T-cell (primary cell): ENCODE results near the gene LCLAT1. TPM values are rescaled to one million over a fixed set of nuclear protein-coding genes. Genes with fewer than 3 reads are reported as not detected.
A peak's percentile ranks its signal among the peaks of the same experiment; 100 is the strongest.

ENCODE experiments used
- ATAC-seq, 4 experiments: fragments of 200-7000 bp in 3 of 4; fragments of 150-1000 bp in 1 of 4; cut with Tn5 transposase; replicated peaks in 1 of 4; 1 replicate in 3 of 4; 2 replicates in 1 of 4; pipeline ENCODE4 v1.10.0; 2021; ENCODE audit warnings: moderate library complexity in 3 of 4, mild to moderate bottlenecking in 2 of 4, moderate number of reproducible peaks in 1 of 4
- CTCF ChIA-PET, 2 donors: fragments of 300-600 bp; sonication (Branson Sonifier 250); formaldehyde crosslinking; loops; one replicate each; lab custom pipeline; 2022; ENCODE audit warnings: antibody characterized with exemption in 2 of 2; lab: Charles Lee
- POLR2A ChIA-PET, 2 donors: fragments of 300-600 bp; sonication (Branson Sonifier 250); formaldehyde crosslinking; loops; one replicate each; lab custom pipeline; 2022; ENCODE audit warnings: antibody characterized with exemption in 2 of 2; lab: Charles Lee
- DNase-seq, 35 experiments: peaks; one replicate each; pipeline versions ENCODE4 v3.0.0 to v3.0.0-alpha.2; 2013 to 2023
- H3K27ac ChIP-seq: one replicate; pipeline ENCODE4 v1.5.1; 2013; ENCODE audit warnings: low read length
- H3K27me3 ChIP-seq, 2 experiments: replicated peaks in 1 of 2; 1 replicate in 1 of 2; 2 replicates in 1 of 2; pipeline versions ENCODE4 v1.6.1 to v1.7.0; 2013; ENCODE audit warnings: low read length in 1 of 2, mixed read lengths in 1 of 2; ENCODE audit not compliant: control insufficient read depth in 2 of 2, insufficient read depth in 2 of 2; ENCODE audit errors: extremely low read depth in 1 of 2
- H3K36me3 ChIP-seq, 2 donors: 1 replicate in 1 of 2; 2 replicates in 1 of 2; pipeline versions ENCODE4 v1.6.1 to v1.7.0; 2013; ENCODE audit warnings: low read length in 1 of 2; ENCODE audit not compliant: control insufficient read depth in 2 of 2, insufficient read depth in 1 of 2; ENCODE audit errors: extremely low read depth in 1 of 2
- H3K4me1 ChIP-seq, 2 experiments: 1 replicate in 1 of 2; 2 replicates in 1 of 2; pipeline versions ENCODE4 v1.6.1 to v1.7.0; 2013; ENCODE audit warnings: low read length in 2 of 2, mixed read lengths in 1 of 2; ENCODE audit not compliant: insufficient read depth in 2 of 2, control insufficient read depth in 1 of 2; ENCODE audit errors: extremely low read depth in 1 of 2
- H3K4me3 ChIP-seq, 2 donors: 1 replicate in 1 of 2; 2 replicates in 1 of 2; pipeline versions ENCODE4 v1.5.1 to v1.7.0; 2013; ENCODE audit warnings: mild to moderate bottlenecking in 2 of 2, low read length in 1 of 2, moderate library complexity in 1 of 2; ENCODE audit not compliant: control insufficient read depth in 1 of 2; ENCODE audit errors: extremely low read depth in 1 of 2
- H3K9me3 ChIP-seq: 2 replicates; pipeline ENCODE4 v1.7.0; 2013
- H3K27ac Mint-ChIP-seq, 2 donors: one replicate each; pipeline ENCODE4 v1.8.0; 2020 to 2021; ENCODE audit warnings: mild to moderate bottlenecking in 2 of 2, mixed read lengths in 2 of 2
- H3K27me3 Mint-ChIP-seq, 2 donors: one replicate each; pipeline ENCODE4 v1.8.0; 2021 to 2022; ENCODE audit warnings: mixed read lengths in 2 of 2
- H3K36me3 Mint-ChIP-seq: one replicate; pipeline ENCODE4 v1.8.0; 2021; ENCODE audit warnings: mixed read lengths
- H3K4me1 Mint-ChIP-seq, 3 donors: one replicate each; pipeline ENCODE4 v1.8.0; 2020 to 2022; ENCODE audit warnings: mixed read lengths in 3 of 3, mild to moderate bottlenecking in 1 of 3
- H3K4me3 Mint-ChIP-seq, 3 donors: one replicate each; pipeline ENCODE4 v1.8.0; 2020 to 2022; ENCODE audit warnings: mild to moderate bottlenecking in 3 of 3, mixed read lengths in 3 of 3, moderate library complexity in 3 of 3
- H3K9me3 Mint-ChIP-seq, 3 donors: one replicate each; pipeline ENCODE4 v1.8.0; 2020 to 2022; ENCODE audit warnings: mixed read lengths in 3 of 3
- WGBS: methylation state at CpG from one replicate; pipeline ENCODE4 v1.1.5; 2013; ENCODE audit warnings: missing lambda C conversion rate; ENCODE audit not compliant: insufficient coverage; 5-methylcytosine and 5-hydroxymethylcytosine counted together
- total RNA-seq, 35 experiments: library from RNA in 6 of 35; stranded (reverse) in 6 of 35; fragments of 120-200 nt in 1 of 35; gene quantifications; one replicate each; pipeline versions ENCODE4 v1.2.1 to v1.2.4 and lab custom pipeline; 2013 to 2026

LCLAT1 gene
- total RNA-seq, 5 donors from 2014 or later (not counting 1 experiment from before 2014, with no cell fraction given): 13.8 to 33.0 (median 19.6) TPM

GRCh38 chr2:30502310-30502709 lies 55.3 kb downstream of the LCLAT1 start:
- ATAC-seq: no peak

GRCh38 chr2:30503007-30503694 lies 56.1 kb downstream of the LCLAT1 start:
- Mint-ChIP-seq H3K9me3 (peaks cover 3 to 25% (median 20%) of the 10 kb centered on the region in 3 donors), H3K4me3 (peak overlapping the region in 1 of 3 donors; percentile 64), H3K4me1 (peaks cover 39 to 45% (median 44%) of the 10 kb centered on the region in 3 donors), H3K27me3 (no peaks in the 10 kb centered on the region), H3K27ac (peak overlapping the region; percentile 86 to 90), H3K36me3 (peaks cover 36% of the 10 kb centered on the region)
- Histone ChIP-seq H3K27me3 (no peaks in the 10 kb centered on the region), H3K4me3 (no peak overlapping the region), H3K27ac (peak overlapping the region; percentile 27), H3K9me3 (peaks cover 3% of the 10 kb centered on the region), H3K4me1 (peaks cover 13 to 23% of the 10 kb centered on the region in 2 experiments), H3K36me3 (peaks cover 0 to 6% of the 10 kb centered on the region in 2 donors)
- WGBS: 91% methylated on average over 2 of the region's 2 CpGs
- ATAC-seq: peak; percentile 84 to 95 (median 86)
- DNase-seq: peak in 1 of 35 experiments; percentile 32
- ChIA-PET POLR2A (interaction anchor here in 1 of 2 donors (0.7 kb wide), 1 partner anchor 263 kb away, joined by 3 read pairs; no protein-coding TSS in a partner anchor), CTCF (interaction anchor here in 1 of 2 donors (0.6 to 1.9 kb wide), 2 partner anchors 57 to 208 kb away, joined by 3 to 5 read pairs; no protein-coding TSS in a partner anchor)

More at GRCh38 chr2:30502310-30502709, 55.3 kb downstream of the LCLAT1 start:
- no peaks in the 10 kb centered on the region for H3K27me3 ChIP-seq
- POLR2A ChIA-PET: interaction anchor here in 1 of 2 donors (0.6 to 0.7 kb wide), 2 partner anchors 40 to 205 kb away, joined by 3 read pairs; no protein-coding TSS in a partner anchor
- peak overlapping the region; percentile 27 for H3K27ac ChIP-seq
- peaks cover 0 to 6% of the 10 kb centered on the region in 2 donors for H3K36me3 ChIP-seq
- Mint-ChIP-seq H3K36me3 (peaks cover 36% of the 10 kb centered on the region), H3K9me3 (peaks cover 9 to 25% (median 24%) of the 10 kb centered on the region in 3 donors), H3K27ac (peak overlapping the region; percentile 86 to 90), H3K4me1 (peaks cover 38 to 43% (median 41%) of the 10 kb centered on the region in 3 donors), H3K27me3 (no peaks in the 10 kb centered on the region), H3K4me3 (peak overlapping the region in 1 of 3 donors; percentile 64)
- CTCF ChIA-PET: interaction anchor here in 1 of 2 donors (1.9 kb wide), 1 partner anchor 209 kb away, joined by 5 read pairs; no protein-coding TSS in a partner anchor
- peaks cover 3% of the 10 kb centered on the region for H3K9me3 ChIP-seq
- peaks cover 13 to 23% of the 10 kb centered on the region in 2 experiments for H3K4me1 ChIP-seq
- no peak for DNase-seq
- H3K4me3 ChIP-seq: no peak overlapping the region

GRCh38 chr2:30503695-30504052 lies 56.6 kb downstream of the LCLAT1 start:
- Histone ChIP-seq H3K36me3 (peaks cover 0 to 6% of the 10 kb centered on the region in 2 donors), H3K9me3 (peaks cover 3% of the 10 kb centered on the region), H3K4me3 (no peak overlapping the region), H3K27ac (peak overlapping the region; percentile 27), H3K4me1 (peaks cover 13 to 23% of the 10 kb centered on the region in 2 experiments), H3K27me3 (no peaks in the 10 kb centered on the region)
- peaks cover 3 to 25% (median 20%) of the 10 kb centered on the region in 3 donors for H3K9me3 Mint-ChIP-seq
- ATAC-seq (peak; percentile 39 to 59 (median 55)), DNase-seq (no peak)
- peaks cover 36% of the 10 kb centered on the region for H3K36me3 Mint-ChIP-seq
- H3K4me3 Mint-ChIP-seq: peak overlapping the region in 1 of 3 donors; percentile 64
- H3K27ac Mint-ChIP-seq: peak overlapping the region; percentile 86 to 90
- WGBS: 50% methylated on average over 1 of the region's 3 CpGs
- peaks cover 40 to 51% (median 46%) of the 10 kb centered on the region in 3 donors for H3K4me1 Mint-ChIP-seq
- POLR2A ChIA-PET: interaction anchor here in 1 of 2 donors (0.7 kb wide), 1 partner anchor 262 kb away, joined by 3 read pairs; no protein-coding TSS in a partner anchor
- H3K27me3 Mint-ChIP-seq: no peaks in the 10 kb centered on the region
- CTCF ChIA-PET: interaction anchor here in 1 of 2 donors (0.6 to 1.9 kb wide), 2 partner anchors 58 to 208 kb away, joined by 3 to 5 read pairs; no protein-coding TSS in a partner anchor

GRCh38 chr2:30504731-30505130 lies 57.7 kb downstream of the LCLAT1 start:
- H3K9me3 ChIP-seq: peaks cover 3% of the 10 kb centered on the region
- H3K27ac ChIP-seq: no peak overlapping the region
- peaks cover 3 to 17% (median 12%) of the 10 kb centered on the region in 3 donors for H3K9me3 Mint-ChIP-seq
- H3K27ac Mint-ChIP-seq: peak overlapping the region; percentile 81 to 90
- peaks cover 28% of the 10 kb centered on the region for H3K36me3 Mint-ChIP-seq
- H3K4me1 ChIP-seq: peaks cover 13 to 23% of the 10 kb centered on the region in 2 experiments
- no CpG with 5 or more reads among the region's 1 CpG for WGBS
- H3K4me3 Mint-ChIP-seq: peak overlapping the region in 2 of 3 donors; percentile 0 to 45
- no peaks in the 10 kb centered on the region for H3K27me3 Mint-ChIP-seq
- DNase-seq (no peak), ATAC-seq (no peak)
- peaks cover 0 to 6% of the 10 kb centered on the region in 2 donors for H3K36me3 ChIP-seq
- H3K4me1 Mint-ChIP-seq: peaks cover 45 to 60% (median 53%) of the 10 kb centered on the region in 3 donors
- ChIA-PET CTCF (interaction anchor here in 1 of 2 donors (0.7 to 1.6 kb wide), 2 partner anchors 207 to 340 kb away, joined by 3 to 5 read pairs; no protein-coding TSS in a partner anchor), POLR2A (interaction anchor here in 1 of 2 donors (0.6 kb wide), 1 partner anchor 1384 kb away, joined by 3 read pairs; no protein-coding TSS in a partner anchor)
- no peaks in the 10 kb centered on the region for H3K27me3 ChIP-seq
- H3K4me3 ChIP-seq: no peak overlapping the region

- no peaks in the 10 kb centered on the region for H3K27me3 Mint-ChIP-seq
Measured at GRCh38 chr2:30505500-30506180, 58.6 kb downstream of the LCLAT1 start.

More at GRCh38 chr2:30505500-30506180, 58.6 kb downstream of the LCLAT1 start:
- H3K27ac ChIP-seq: no peak overlapping the region
- no peak overlapping the region for H3K4me3 ChIP-seq
- CTCF ChIA-PET: interaction anchor here in 1 of 2 donors (1.4 to 1.6 kb wide), 2 partner anchors 83 to 340 kb away, joined by 4 to 5 read pairs; no protein-coding TSS in a partner anchor
- H3K9me3 ChIP-seq: peaks cover 3% of the 10 kb centered on the region
- DNase-seq: no peak
- no peaks in the 10 kb centered on the region for H3K27me3 ChIP-seq
- no CpG with 5 or more reads among the region's 3 CpGs for WGBS
- peaks cover 27% of the 10 kb centered on the region for H3K36me3 Mint-ChIP-seq
- H3K27ac Mint-ChIP-seq: peak overlapping the region in 1 of 2 donors; percentile 90
- peaks cover 13 to 23% of the 10 kb centered on the region in 2 experiments for H3K4me1 ChIP-seq
- H3K4me1 Mint-ChIP-seq: peaks cover 51 to 69% (median 60%) of the 10 kb centered on the region in 3 donors
- POLR2A ChIA-PET: no interaction called here
- peaks cover 3 to 17% (median 11%) of the 10 kb centered on the region in 3 donors for H3K9me3 Mint-ChIP-seq
- H3K36me3 ChIP-seq: peaks cover 0 to 6% of the 10 kb centered on the region in 2 donors
- peak overlapping the region in 1 of 3 donors; percentile 21 for H3K4me3 Mint-ChIP-seq
- no peak for ATAC-seq
